SU-DHL-6 (cell line): ENCODE results near the gene TXNL1.

Experiments used
- H2AFZ ChIP-seq: fragments of 200-600 bp; sonication (generic); 2 replicates; pipeline ENCODE4 v1.6.1; 2014; ENCODE audit warnings: low read depth, mild to moderate bottlenecking, moderate library complexity, mixed read lengths, antibody characterized with exemption, low read length; ENCODE audit not compliant: severe bottlenecking
- H3F3A ChIP-seq: fragments of 200-600 bp; shearing (Covaris generic); 2 replicates; pipeline ENCODE4 v1.6.0; 2016; ENCODE audit warnings: antibody characterized with exemption, mild to moderate bottlenecking; ENCODE audit not compliant: insufficient read depth
- H3K27ac ChIP-seq: fragments of 200-600 bp; sonication (generic); 2 replicates; pipeline ENCODE4 v1.5.1; 2016; ENCODE audit warnings: low read depth, mild to moderate bottlenecking, low read length, moderate library complexity, mixed read lengths
- H3K27me3 ChIP-seq: fragments of 200-600 bp; sonication (generic), shearing (Covaris generic); 2 replicates; pipeline ENCODE4 v1.6.0; 2014; ENCODE audit warnings: mild to moderate bottlenecking, low read length
- H3K36me3 ChIP-seq: fragments of 200-600 bp; sonication (generic); 2 replicates; pipeline ENCODE4 v1.6.1; 2014; ENCODE audit warnings: mild to moderate bottlenecking, low read length, mixed read lengths
- H3K4me2 ChIP-seq: fragments of 300-600, 200-600 bp; shearing (Covaris generic), sonication (generic); 2 replicates; pipeline ENCODE4 v1.6.0; 2014; ENCODE audit warnings: low read length, low read depth, mild to moderate bottlenecking; ENCODE audit not compliant: poor library complexity, severe bottlenecking
- H3K4me3 ChIP-seq: fragments of 200-600 bp; sonication (generic); 2 replicates; pipeline ENCODE4 v1.5.1; 2014; ENCODE audit warnings: antibody characterized with exemption, low read length, mild to moderate bottlenecking, mixed read lengths; ENCODE audit not compliant: insufficient read depth, poor library complexity, severe bottlenecking
- H3K79me2 ChIP-seq: fragments of 200-600 bp; sonication (generic); 2 replicates; pipeline ENCODE4 v1.6.1; 2014; ENCODE audit warnings: mild to moderate bottlenecking, low read length, moderate library complexity; ENCODE audit not compliant: insufficient read depth
- H3K9ac ChIP-seq: fragments of 200-600 bp; sonication (generic); 2 replicates; pipeline ENCODE4 v1.7.0; 2014; ENCODE audit warnings: mild to moderate bottlenecking, low read length
- H3K9me2 ChIP-seq: fragments of 200-600 bp; sonication (generic); replicated peaks from 2 replicates; pipeline ENCODE4 v1.6.1; 2014; ENCODE audit warnings: low read length; ENCODE audit not compliant: insufficient read depth
- H3K9me3 ChIP-seq: fragments of 200-600 bp; sonication (generic); 2 replicates; pipeline ENCODE4 v1.6.1; 2014; ENCODE audit warnings: low read length, mixed read lengths; ENCODE audit not compliant: insufficient read depth
- H4K20me1 ChIP-seq: fragments of 200-600 bp; sonication (generic); 2 replicates; pipeline ENCODE4 v1.6.1; 2014; ENCODE audit warnings: low read depth, mild to moderate bottlenecking, antibody characterized with exemption, low read length, moderate library complexity, mixed read lengths
- CTCF ChIP-seq: fragments of 200-600 bp; sonication (generic); IDR thresholded peaks from one replicate; pipeline ENCODE4 v1.5.1; 2017; ENCODE audit warnings: antibody characterized with exemption, mild to moderate bottlenecking, low read length, moderate library complexity; ENCODE audit not compliant: insufficient read depth, poor library complexity, severe bottlenecking
- EZH2phosphoT487 ChIP-seq: fragments of 200-600 bp; sonication (generic), shearing (Covaris generic); conservative IDR thresholded peaks from 2 replicates; pipeline ENCODE4 v1.6.1; 2018; ENCODE audit warnings: mild to moderate bottlenecking, antibody characterized with exemption, low read length, moderate library complexity, mixed read lengths

TXNL1 gene

DNA sequence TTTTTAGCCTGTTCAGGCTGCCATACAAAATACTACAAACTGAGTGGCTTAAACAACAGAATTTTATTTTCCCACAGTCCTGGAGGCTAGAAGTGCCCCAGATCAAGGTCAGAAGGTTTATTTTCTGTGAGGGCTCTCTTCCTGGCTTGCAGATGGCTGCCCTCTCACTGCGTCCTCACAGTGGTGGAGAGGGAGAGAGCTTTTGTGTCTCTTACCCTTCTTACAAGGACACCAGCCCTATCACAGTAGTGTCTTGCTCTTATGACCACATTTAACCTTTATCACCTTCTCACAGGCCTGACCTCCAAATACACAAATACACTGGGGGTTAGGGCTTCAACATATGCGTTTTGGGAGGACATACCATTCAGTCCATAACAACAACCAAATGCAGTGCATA, 24.5 kb upstream of the TXNL1 start:
- no peaks in the 10 kb centered on the region for H3F3A ChIP-seq
- no peak overlapping the region for H3K27ac ChIP-seq
- H4K20me1 ChIP-seq = peaks cover 23% of the 10 kb centered on the region; the same call in 1 of the 2 replicates
- H3K9ac ChIP-seq = no peak overlapping the region
- no peak overlapping the region for H3K4me2 ChIP-seq
- no peaks in the 10 kb centered on the region for H3K9me2 ChIP-seq
- H3K4me3 ChIP-seq = no peak overlapping the region
- H3K79me2 ChIP-seq = peaks cover 38% of the 10 kb centered on the region
- TF ChIP-seq EZH2phosphoT487 = no peak
- TF ChIP-seq CTCF = no peak
- no peaks in the 10 kb centered on the region for H3K9me3 ChIP-seq
- H3K36me3 ChIP-seq = 0 out of 2 replicates have a peak, but pooled peaks cover 2% of the 10 kb centered on the region
- no peaks in the 10 kb centered on the region for H3K27me3 ChIP-seq
- no peak overlapping the region for H2AFZ ChIP-seq

- 0 out of 2 replicates have a peak, but pooled peaks cover 2% of the 10 kb centered on the region for H3K36me3 ChIP-seq
- no peaks in the 10 kb centered on the region for H3K9me2 ChIP-seq
- TF ChIP-seq CTCF (no peak), EZH2phosphoT487 (no peak)
- no peak overlapping the region for H3K4me2 ChIP-seq
- no peaks in the 10 kb centered on the region for H3K9me3 ChIP-seq
- H2AFZ ChIP-seq = no peak overlapping the region
- peaks cover 38% of the 10 kb centered on the region for H3K79me2 ChIP-seq
- no peak overlapping the region for H3K4me3 ChIP-seq
- H3K27me3 ChIP-seq = no peaks in the 10 kb centered on the region
- no peaks in the 10 kb centered on the region for H3F3A ChIP-seq
- no peak overlapping the region for H3K9ac ChIP-seq
- peaks cover 20% of the 10 kb centered on the region; the same call in 1 of the 2 replicates for H4K20me1 ChIP-seq
- no peak overlapping the region for H3K27ac ChIP-seq
Measured at GRCh38 chr18:56662502-56662901, 24.1 kb upstream of the TXNL1 start.

- H3K4me2 ChIP-seq = no peak overlapping the region
- no peak overlapping the region for H3K4me3 ChIP-seq
- 0 out of 2 replicates have a peak, but pooled peaks cover 2% of the 10 kb centered on the region for H3K36me3 ChIP-seq
- no peaks in the 10 kb centered on the region for H3K27me3 ChIP-seq
- no peak for TF ChIP-seq CTCF
- TF ChIP-seq EZH2phosphoT487 = no peak
- H3K79me2 ChIP-seq = peaks cover 43% of the 10 kb centered on the region
- no peaks in the 10 kb centered on the region for H3K9me2 ChIP-seq
- no peaks in the 10 kb centered on the region for H3K9me3 ChIP-seq
- H2AFZ ChIP-seq = no peak overlapping the region
- H3K27ac ChIP-seq = no peak overlapping the region
- H3F3A ChIP-seq = no peaks in the 10 kb centered on the region
- H4K20me1 ChIP-seq = peaks cover 15% of the 10 kb centered on the region; the same call in 1 of the 2 replicates
- no peak overlapping the region for H3K9ac ChIP-seq
Measured at GRCh38 chr18:56662063-56662408, 23.6 kb upstream of the TXNL1 start.
